Suppressor macrophage treated with lipopolysaccharide for 1 hour (primary cell): ENCODE data around the gene AXL.
"Not testable (repeated sequence)": the region's sequence is repeated elsewhere in the genome, so short reads cannot be mapped to it uniquely, and the experiment has no call there.

Experiments used
- DNase-seq, 3 donors: peaks; one replicate each; pipeline ENCODE4 v3.0.0-alpha.2; 2020 to 2022

The AXL gene

DNA sequence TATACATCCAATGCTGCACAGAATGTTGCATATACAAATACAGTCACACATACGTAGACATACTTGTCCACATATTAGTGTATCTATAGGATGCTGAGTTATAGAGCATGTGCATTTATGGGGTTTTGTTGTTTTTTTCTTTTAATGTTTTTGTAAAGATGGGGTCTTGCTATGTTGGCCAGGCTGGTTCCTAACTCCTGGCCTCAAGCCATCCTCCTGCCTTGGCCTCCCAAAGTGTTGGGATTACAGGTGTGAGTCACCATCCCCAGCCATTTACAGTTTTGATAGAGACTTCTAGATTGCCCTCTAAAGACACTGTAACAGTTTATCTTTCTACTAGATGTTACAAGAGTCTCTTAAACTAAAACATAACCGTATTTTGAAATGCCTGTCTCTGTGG lies 59.5 kb downstream of the AXL start:
- no peak for DNase-seq

GRCh38 chr19:41288673-41289530 lies 69.9 kb downstream of the AXL start:
- DNase-seq: no peak

- DNase-seq: not testable (repeated sequence)
Measured at GRCh38 chr19:41289814-41290213, 70.8 kb downstream of the AXL start.

- no peak for DNase-seq
Measured at GRCh38 chr19:41294393-41294792, 75.4 kb downstream of the AXL start.

GRCh38 chr19:41295499-41295898 lies 76.5 kb downstream of the AXL start:
- no peak for DNase-seq

- no peak for DNase-seq
Measured at GRCh38 chr19:41296433-41296871, 77.4 kb downstream of the AXL start.

- DNase-seq: no peak
Measured at GRCh38 chr19:41297628-41298347, 78.8 kb downstream of the AXL start.

GRCh38 chr19:41298348-41298964 lies 79.4 kb downstream of the AXL start:
- peak; percentile 82 to 92 (median 89) for DNase-seq

- DNase-seq: peak in 1 of 3 donors; percentile 19
Measured at GRCh38 chr19:41299046-41299754, 80.2 kb downstream of the AXL start.

DNA sequence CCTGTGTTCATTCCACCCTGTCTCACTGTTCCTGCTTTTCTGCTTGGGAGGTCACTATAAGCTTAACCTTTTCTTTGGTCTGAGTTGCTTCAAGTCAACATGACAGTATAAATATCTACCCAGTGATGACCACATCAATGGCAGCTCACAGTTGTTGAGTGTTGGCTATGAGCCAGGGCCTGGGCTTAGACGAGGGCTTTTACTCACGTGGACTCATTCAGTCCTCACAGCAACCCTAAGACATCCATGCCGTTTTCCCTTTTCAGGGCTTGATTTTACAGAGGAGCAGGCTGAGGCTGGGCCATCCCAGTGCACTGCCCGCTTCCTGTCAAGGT lies 80.7 kb downstream of the AXL start:
- DNase-seq: peak; percentile 53 to 80 (median 67)

DNA sequence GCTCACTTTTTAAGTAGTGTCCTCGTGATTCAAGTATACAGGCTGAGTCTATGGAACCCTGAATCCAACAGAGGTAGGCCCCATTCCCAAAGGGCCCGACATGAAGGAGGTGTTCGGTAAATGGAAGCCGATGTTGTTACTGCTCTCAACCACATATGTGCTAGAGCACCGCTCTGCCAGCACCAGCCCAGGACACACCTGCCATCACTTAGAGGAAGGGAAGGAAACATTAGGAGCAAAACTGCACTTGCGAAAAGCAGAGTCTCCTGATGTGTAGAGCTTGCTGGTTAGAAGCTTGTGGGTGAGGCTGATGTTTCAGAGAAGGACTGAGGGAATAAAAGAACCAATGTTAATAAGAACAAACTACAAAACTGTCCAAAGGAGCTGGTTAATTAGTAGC lies 81.5 kb downstream of the AXL start:
- DNase-seq: no peak

DNA sequence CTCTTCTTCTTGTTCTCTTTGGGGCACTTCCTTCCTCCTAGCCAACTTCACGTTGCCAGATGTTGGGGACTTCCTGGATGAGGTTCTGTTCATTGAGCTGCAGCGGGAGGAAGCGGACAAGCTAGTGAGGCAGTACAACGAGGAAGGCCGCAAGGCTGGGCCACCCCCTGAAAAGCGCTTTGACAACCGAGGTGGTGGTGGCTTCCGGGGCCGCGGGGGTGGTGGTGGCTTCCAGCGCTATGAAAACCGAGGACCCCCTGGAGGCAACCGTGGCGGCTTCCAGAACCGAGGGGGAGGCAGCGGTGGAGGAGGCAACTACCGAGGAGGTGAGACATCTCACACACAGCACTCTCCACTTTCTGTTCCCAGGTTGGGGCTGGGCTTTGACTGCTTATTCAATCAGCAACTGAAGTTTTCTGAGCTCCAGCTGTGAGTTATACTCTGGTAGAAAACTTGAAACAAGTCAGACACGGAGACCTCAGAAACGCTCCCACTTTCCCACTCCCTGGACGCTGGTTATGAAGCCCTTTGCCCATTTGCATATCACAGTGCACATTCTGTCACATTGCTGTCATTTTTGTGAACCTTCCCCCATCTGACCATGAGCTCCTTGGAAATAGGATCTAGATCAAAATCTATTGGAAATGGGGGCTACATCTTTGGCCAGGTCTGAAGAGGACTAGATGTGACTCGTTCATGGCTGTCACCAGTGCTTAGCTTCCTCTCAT lies 83.8 kb downstream of the AXL start:
- peak in 1 of 3 donors; percentile 41 for DNase-seq

GRCh38 chr19:41303954-41304353 lies 84.9 kb downstream of the AXL start:
- DNase-seq: no peak

- no peak for DNase-seq
Measured at GRCh38 chr19:41304706-41305483, 85.9 kb downstream of the AXL start.

DNA sequence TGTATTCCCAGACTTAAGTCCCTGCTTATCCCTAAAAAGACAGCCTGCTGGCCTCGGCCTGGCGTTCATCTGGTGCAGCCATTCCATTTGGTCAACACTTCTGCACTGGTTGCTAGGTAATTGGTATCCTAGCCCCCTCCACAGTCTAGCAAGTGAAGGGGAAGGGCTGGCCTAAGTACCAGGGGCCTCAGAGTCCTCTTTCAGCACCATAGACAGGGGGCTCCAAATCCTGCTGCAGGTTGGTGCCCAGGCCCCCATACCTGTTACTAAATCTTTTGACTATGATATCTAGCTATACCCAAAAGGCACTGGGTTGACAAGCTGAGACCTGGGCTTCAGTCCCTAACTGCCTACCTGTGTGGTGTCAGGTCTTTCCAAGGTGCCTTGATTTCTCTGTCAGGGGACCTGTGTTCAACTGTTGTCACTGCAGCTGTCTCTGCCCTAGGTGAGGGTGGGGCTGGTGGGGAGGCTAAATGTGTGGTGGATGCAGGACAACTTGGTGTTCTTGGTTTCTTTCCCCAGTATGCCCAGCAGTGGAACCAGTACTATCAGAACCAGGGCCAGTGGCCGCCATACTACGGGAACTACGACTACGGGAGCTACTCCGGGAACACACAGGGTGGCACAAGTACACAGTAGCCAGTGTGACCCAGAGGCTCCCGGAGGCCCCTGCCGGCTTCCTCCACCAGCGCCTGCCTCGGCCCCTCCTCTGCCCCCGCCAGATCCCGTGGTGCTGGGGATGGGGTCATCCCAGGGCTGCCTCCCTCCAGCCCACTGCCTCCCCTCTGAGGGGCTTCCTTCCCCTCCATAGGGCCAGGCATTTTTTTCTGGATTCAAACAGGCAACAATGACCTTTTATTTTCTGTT lies 87.1 kb downstream of the AXL start:
- no peak for DNase-seq

- peak in 2 of 3 donors; percentile 22 to 54 for DNase-seq
Measured at GRCh38 chr19:41307090-41307875, 88.3 kb downstream of the AXL start.

DNA sequence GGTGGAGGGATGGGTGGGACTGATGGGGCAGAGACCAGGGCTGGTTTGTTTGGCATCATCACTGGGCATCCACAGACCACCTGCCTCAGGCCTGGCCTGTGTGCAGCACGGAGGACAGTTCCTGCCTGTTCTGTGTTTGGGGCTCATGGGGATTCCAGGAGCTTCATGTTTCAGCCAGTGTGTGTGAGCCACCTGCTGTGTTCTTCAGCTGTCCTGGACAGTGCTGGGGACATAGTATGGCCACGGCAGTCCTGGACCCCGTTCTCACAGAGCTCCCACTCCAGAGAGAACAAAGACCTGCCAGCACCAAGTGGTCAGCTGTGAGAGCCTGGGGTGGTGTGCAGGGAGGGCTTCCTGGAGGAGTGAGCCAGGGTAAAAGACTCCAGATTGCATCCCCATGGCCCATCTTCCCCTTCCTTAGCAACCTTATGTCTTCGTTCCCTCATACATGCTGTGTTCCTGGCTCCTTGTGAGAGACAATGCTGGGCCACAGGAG lies 89.0 kb downstream of the AXL start:
- no peak for DNase-seq

DNA sequence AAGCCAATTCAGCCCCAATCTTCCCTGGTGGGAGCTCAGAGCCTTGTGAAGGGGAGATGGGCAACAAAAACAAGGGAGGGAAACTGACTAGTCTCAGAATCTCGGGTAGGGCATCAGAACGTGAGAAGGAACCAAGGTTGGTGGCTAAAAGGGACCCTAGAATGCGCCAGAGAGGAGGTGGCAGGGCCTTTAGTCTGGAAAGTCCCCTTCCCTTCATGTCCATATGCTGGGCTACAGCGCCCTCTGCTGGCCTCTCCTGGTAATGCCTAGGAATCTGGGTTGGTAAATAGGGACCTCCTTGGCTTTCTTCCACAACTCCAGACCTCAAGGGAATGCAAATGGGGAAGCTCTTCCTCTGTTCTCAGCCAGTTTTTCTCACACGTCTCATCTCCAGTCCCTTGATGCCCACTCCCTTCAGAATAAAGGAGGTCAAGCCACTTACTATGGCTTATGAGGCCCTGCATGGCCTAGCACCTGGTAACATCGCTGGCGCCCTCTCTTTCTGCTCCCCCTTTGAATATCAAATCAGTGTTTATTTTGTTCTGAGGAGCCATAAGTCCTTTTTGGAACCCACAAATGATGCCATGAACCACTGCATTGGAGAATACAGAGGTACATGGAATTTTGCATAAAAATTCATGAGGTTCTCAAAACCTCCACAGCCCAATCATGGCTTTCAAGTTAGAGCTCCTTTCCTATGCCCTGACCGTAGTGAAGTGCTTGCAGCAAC lies 89.6 kb downstream of the AXL start:
- peak; percentile 93 to 96 (median 95) for DNase-seq
